Liver (tissue), 9 donors: ENCODE results near the gene CPS1. TPM values are rescaled to one million over a fixed set of nuclear protein-coding genes. Genes with fewer than 3 reads are reported as not detected.

Experiments
- DNase-seq: peaks from one replicate; pipeline ENCODE4 v3.0.0-alpha.2; 2017; ENCODE audit warnings: low spot score
- H3K27ac ChIP-seq, 2 donors: one replicate each; pipeline ENCODE4 v1.7.0; 2013; ENCODE audit warnings: inconsistent platforms in 2 of 2, low read length in 2 of 2, control low read depth in 1 of 2, low read depth in 1 of 2, mild to moderate bottlenecking in 1 of 2
- H3K27me3 ChIP-seq, 4 donors: one replicate each; pipeline versions ENCODE4 v1.6.1 to v1.7.0; 2013; ENCODE audit warnings: low read length in 3 of 4, inconsistent platforms in 1 of 4, mild to moderate bottlenecking in 1 of 4, moderate library complexity in 1 of 4; ENCODE audit not compliant: control insufficient read depth in 4 of 4, insufficient read depth in 4 of 4
- H3K36me3 ChIP-seq, 4 donors: one replicate each; pipeline versions ENCODE4 v1.6.1 to v1.7.0; 2013; ENCODE audit warnings: low read length in 3 of 4, mild to moderate bottlenecking in 3 of 4, low read depth in 1 of 4, moderate library complexity in 1 of 4; ENCODE audit not compliant: control insufficient read depth in 4 of 4, insufficient read depth in 3 of 4
- H3K4me1 ChIP-seq, 4 donors: one replicate each; pipeline versions ENCODE4 v1.6.1 to v1.7.0; 2013; ENCODE audit warnings: low read length in 3 of 4, mild to moderate bottlenecking in 3 of 4, moderate library complexity in 1 of 4; ENCODE audit not compliant: control insufficient read depth in 4 of 4, insufficient read depth in 4 of 4
- H3K4me3 ChIP-seq, 3 donors: one replicate each; pipeline versions ENCODE4 v1.6.1 to v1.7.0; 2013; ENCODE audit warnings: low read length in 3 of 3, control low read depth in 1 of 3, low read depth in 1 of 3, mild to moderate bottlenecking in 1 of 3
- H3K9ac ChIP-seq, 2 donors: one replicate each; pipeline ENCODE4 v1.7.0; 2013; ENCODE audit warnings: low read length in 2 of 2, mild to moderate bottlenecking in 2 of 2, moderate library complexity in 2 of 2, control low read depth in 1 of 2, low read depth in 1 of 2
- H3K9me3 ChIP-seq, 4 donors: one replicate each; pipeline versions ENCODE4 v1.6.1 to v1.7.0; 2013; ENCODE audit warnings: low read length in 3 of 4; ENCODE audit not compliant: control insufficient read depth in 4 of 4
- EGR1 ChIP-seq, 2 donors: IDR thresholded peaks; 2 replicates each; pipeline ENCODE4 v1.6.1; 2016 to 2018; ENCODE audit warnings: antibody characterized with exemption in 2 of 2, low read depth in 2 of 2
- FOXA1 ChIP-seq: IDR thresholded peaks from 2 replicates; pipeline ENCODE4 v1.6.1; 2016; ENCODE audit warnings: antibody characterized with exemption
- FOXA2 ChIP-seq: IDR thresholded peaks from 2 replicates; pipeline ENCODE4 v1.6.1; 2016; ENCODE audit warnings: antibody characterized with exemption
- GABPA ChIP-seq, 2 donors: IDR thresholded peaks in 1 of 2; conservative IDR thresholded peaks in 1 of 2; 2 replicates each; pipeline ENCODE4 v1.6.1; 2016; ENCODE audit warnings: antibody characterized with exemption in 2 of 2, mild to moderate bottlenecking in 1 of 2, moderate library complexity in 1 of 2
- HNF4G ChIP-seq: IDR thresholded peaks from 2 replicates; pipeline ENCODE4 v1.6.1; 2016; ENCODE audit warnings: antibody characterized with exemption
- JUND ChIP-seq, 2 donors: IDR thresholded peaks; 2 replicates each; pipeline ENCODE4 v1.6.1; 2016; ENCODE audit warnings: antibody characterized with exemption in 2 of 2
- RAD21 ChIP-seq, 2 donors: IDR thresholded peaks; 2 replicates each; pipeline ENCODE4 v1.6.1; 2016; ENCODE audit warnings: antibody characterized with exemption in 2 of 2, mild to moderate bottlenecking in 2 of 2
- SP1 ChIP-seq: IDR thresholded peaks from 2 replicates; pipeline ENCODE4 v1.6.1; 2018; ENCODE audit warnings: antibody characterized with exemption, mild to moderate bottlenecking
- TAF1 ChIP-seq: conservative IDR thresholded peaks from 2 replicates; pipeline ENCODE4 v1.6.1; 2016; ENCODE audit warnings: antibody characterized with exemption, mild to moderate bottlenecking
- YY1 ChIP-seq: IDR thresholded peaks from 2 replicates; pipeline ENCODE4 v1.6.1; 2016; ENCODE audit warnings: antibody characterized with exemption, mild to moderate bottlenecking
- WGBS: extraction: QIAGEN DNeasy Blood & Tissue Kit; methylation state at CpG from one replicate; pipeline ENCODE4 v1.1.7; 2013; 5-methylcytosine and 5-hydroxymethylcytosine counted together
- polyA plus RNA-seq, 2 donors: library from polyadenylated mRNA; stranded (reverse) in 1 of 2; unstranded in 1 of 2; fragments of 200-250 nt in 1 of 2; fragments of >200 nt in 1 of 2; fragmentation: Nextera tagmentation in 1 of 2; extraction: Ambion mirVana in 1 of 2; gene quantifications; one replicate each; pipeline versions ENCODE4 v1.2.1 to v1.2.3, GENCODE V29; 2013 to 2015
- total RNA-seq, 2 donors: library from RNA; depleted of rRNA; stranded (reverse); fragments of >200 nt; gene quantifications; one replicate each; pipeline ENCODE4 v1.2.3, GENCODE V29; 2014
- TF ChIP-seq, protein P1 (sequence below): fragments of 150-350 bp; IDR thresholded peaks from 2 replicates; pipeline ENCODE4 v1.5.1; 2017; ENCODE audit warnings: improper control_type of control experiment, low read depth, low read length; ENCODE audit not compliant: missing input control
- TF ChIP-seq, protein P2 (sequence below): IDR thresholded peaks from 2 replicates; pipeline ENCODE4 v1.6.1; 2016; ENCODE audit warnings: antibody characterized with exemption
- TF ChIP-seq, protein P3 (sequence below): IDR thresholded peaks from 2 replicates; pipeline ENCODE4 v1.6.1; 2016; ENCODE audit warnings: antibody characterized with exemption
- TF ChIP-seq, protein P4 (sequence below): IDR thresholded peaks from 2 replicates; pipeline ENCODE4 v1.6.1; 2016; ENCODE audit warnings: antibody characterized with exemption, mild to moderate bottlenecking
- TF ChIP-seq, protein P5 (sequence below): IDR thresholded peaks from 2 replicates; pipeline ENCODE4 v1.6.1; 2016; ENCODE audit warnings: antibody characterized with exemption
- donor health status: healthy.
- donor health status: healthy.
- donor health status: healthy.
- donor health status: healthy.
- donor health status: healthy.

Gene CPS1
- total and polyA plus RNA-seq, 4 donors: 469 to 930 (median 575) TPM

DNA sequence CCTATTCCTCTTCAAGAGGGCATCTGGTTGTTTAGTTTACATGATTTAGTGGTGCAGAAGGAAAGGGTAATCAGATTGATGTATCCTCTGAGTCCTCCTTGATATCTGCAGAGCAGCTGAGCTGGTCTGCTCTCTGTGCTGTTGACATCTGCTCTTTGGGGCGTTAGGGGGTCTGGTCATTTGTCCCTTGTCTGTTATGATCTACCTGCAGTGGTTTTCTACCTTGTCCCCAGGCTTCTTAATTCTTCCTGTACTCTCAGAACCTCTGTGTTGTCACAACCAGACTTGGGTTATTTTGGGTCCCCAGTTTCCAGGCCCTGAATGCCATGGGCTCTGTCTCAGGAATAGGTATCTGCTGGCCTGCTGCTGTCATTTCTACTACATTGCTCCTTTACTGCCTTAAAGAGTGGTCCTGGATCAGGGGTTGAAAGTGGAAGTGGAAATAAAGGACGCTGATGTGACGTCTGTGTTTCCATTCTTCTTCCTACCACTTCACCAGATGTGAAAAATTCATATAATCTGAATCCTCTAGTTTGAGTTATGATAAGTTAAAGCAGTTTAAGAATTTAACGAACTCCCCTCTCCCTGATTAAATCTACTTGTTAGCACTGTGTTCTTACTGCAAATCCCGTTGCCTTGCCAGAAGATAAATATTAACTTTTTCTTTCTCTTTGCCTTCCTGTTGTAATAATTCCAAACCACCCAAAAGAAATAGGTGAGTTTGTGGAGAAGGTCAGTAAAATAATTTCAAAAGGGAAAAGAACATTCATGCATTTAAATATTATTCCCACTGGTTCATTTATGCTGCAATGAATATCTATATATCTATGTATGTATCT lies 16.6 kb upstream of the CPS1 start:
- DNase-seq: no peak
- TF ChIP-seq, protein P1, sequence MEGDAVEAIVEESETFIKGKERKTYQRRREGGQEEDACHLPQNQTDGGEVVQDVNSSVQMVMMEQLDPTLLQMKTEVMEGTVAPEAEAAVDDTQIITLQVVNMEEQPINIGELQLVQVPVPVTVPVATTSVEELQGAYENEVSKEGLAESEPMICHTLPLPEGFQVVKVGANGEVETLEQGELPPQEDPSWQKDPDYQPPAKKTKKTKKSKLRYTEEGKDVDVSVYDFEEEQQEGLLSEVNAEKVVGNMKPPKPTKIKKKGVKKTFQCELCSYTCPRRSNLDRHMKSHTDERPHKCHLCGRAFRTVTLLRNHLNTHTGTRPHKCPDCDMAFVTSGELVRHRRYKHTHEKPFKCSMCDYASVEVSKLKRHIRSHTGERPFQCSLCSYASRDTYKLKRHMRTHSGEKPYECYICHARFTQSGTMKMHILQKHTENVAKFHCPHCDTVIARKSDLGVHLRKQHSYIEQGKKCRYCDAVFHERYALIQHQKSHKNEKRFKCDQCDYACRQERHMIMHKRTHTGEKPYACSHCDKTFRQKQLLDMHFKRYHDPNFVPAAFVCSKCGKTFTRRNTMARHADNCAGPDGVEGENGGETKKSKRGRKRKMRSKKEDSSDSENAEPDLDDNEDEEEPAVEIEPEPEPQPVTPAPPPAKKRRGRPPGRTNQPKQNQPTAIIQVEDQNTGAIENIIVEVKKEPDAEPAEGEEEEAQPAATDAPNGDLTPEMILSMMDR: no peak
- TF ChIP-seq, protein P2, sequence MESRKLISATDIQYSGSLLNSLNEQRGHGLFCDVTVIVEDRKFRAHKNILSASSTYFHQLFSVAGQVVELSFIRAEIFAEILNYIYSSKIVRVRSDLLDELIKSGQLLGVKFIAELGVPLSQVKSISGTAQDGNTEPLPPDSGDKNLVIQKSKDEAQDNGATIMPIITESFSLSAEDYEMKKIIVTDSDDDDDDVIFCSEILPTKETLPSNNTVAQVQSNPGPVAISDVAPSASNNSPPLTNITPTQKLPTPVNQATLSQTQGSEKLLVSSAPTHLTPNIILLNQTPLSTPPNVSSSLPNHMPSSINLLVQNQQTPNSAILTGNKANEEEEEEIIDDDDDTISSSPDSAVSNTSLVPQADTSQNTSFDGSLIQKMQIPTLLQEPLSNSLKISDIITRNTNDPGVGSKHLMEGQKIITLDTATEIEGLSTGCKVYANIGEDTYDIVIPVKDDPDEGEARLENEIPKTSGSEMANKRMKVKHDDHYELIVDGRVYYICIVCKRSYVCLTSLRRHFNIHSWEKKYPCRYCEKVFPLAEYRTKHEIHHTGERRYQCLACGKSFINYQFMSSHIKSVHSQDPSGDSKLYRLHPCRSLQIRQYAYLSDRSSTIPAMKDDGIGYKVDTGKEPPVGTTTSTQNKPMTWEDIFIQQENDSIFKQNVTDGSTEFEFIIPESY: no peak
- TF ChIP-seq EGR1 (IDR thresholded peaks at IDR 0.05; ENCODE audit: low read depth in 2 of 2) (no peak), FOXA2 (no peak), GABPA (IDR thresholded peaks at IDR 0.05 in 1 of 2, conservative IDR thresholded peaks at IDR 0.05 in 1 of 2) (no peak), YY1 (no peak), RAD21 (IDR thresholded peaks at IDR 0.05) (peak; percentile 16 to 27), HNF4G (no peak), FOXA1 (no peak), JUND (IDR thresholded peaks at IDR 0.05) (no peak), TAF1 (no peak), SP1 (peak; percentile 53)
- TF ChIP-seq, protein P3, sequence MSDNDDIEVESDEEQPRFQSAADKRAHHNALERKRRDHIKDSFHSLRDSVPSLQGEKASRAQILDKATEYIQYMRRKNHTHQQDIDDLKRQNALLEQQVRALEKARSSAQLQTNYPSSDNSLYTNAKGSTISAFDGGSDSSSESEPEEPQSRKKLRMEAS: no peak
- TF ChIP-seq, protein P4, sequence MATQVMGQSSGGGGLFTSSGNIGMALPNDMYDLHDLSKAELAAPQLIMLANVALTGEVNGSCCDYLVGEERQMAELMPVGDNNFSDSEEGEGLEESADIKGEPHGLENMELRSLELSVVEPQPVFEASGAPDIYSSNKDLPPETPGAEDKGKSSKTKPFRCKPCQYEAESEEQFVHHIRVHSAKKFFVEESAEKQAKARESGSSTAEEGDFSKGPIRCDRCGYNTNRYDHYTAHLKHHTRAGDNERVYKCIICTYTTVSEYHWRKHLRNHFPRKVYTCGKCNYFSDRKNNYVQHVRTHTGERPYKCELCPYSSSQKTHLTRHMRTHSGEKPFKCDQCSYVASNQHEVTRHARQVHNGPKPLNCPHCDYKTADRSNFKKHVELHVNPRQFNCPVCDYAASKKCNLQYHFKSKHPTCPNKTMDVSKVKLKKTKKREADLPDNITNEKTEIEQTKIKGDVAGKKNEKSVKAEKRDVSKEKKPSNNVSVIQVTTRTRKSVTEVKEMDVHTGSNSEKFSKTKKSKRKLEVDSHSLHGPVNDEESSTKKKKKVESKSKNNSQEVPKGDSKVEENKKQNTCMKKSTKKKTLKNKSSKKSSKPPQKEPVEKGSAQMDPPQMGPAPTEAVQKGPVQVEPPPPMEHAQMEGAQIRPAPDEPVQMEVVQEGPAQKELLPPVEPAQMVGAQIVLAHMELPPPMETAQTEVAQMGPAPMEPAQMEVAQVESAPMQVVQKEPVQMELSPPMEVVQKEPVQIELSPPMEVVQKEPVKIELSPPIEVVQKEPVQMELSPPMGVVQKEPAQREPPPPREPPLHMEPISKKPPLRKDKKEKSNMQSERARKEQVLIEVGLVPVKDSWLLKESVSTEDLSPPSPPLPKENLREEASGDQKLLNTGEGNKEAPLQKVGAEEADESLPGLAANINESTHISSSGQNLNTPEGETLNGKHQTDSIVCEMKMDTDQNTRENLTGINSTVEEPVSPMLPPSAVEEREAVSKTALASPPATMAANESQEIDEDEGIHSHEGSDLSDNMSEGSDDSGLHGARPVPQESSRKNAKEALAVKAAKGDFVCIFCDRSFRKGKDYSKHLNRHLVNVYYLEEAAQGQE: no peak
- TF ChIP-seq, protein P5, sequence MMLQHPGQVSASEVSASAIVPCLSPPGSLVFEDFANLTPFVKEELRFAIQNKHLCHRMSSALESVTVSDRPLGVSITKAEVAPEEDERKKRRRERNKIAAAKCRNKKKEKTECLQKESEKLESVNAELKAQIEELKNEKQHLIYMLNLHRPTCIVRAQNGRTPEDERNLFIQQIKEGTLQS: no peak
- H3K9ac ChIP-seq: peak overlapping the region in 1 of 2 donors; percentile 64
- peaks cover 9 to 48% (median 35%) of the 10 kb centered on the region in 4 donors for H3K4me1 ChIP-seq
- H3K27me3 ChIP-seq: no peaks in the 10 kb centered on the region
- no peaks in the 10 kb centered on the region for H3K9me3 ChIP-seq
- WGBS: 30% methylated on average over 5 of the region's 5 CpGs
- peak overlapping the region; percentile 11 to 40 (median 22) for H3K4me3 ChIP-seq
- peak overlapping the region; percentile 77 to 81 for H3K27ac ChIP-seq
- no peaks in the 10 kb centered on the region for H3K36me3 ChIP-seq
